ENCODE measurements around the gene OPHN1. TPM values are rescaled to one million over a fixed set of nuclear protein-coding genes. Genes with fewer than 3 reads are reported as not detected.

Gene OPHN1
- total and polyA plus RNA-seq, 12 donors: 1.2 to 9.1 (median 5.2) TPM

DNA sequence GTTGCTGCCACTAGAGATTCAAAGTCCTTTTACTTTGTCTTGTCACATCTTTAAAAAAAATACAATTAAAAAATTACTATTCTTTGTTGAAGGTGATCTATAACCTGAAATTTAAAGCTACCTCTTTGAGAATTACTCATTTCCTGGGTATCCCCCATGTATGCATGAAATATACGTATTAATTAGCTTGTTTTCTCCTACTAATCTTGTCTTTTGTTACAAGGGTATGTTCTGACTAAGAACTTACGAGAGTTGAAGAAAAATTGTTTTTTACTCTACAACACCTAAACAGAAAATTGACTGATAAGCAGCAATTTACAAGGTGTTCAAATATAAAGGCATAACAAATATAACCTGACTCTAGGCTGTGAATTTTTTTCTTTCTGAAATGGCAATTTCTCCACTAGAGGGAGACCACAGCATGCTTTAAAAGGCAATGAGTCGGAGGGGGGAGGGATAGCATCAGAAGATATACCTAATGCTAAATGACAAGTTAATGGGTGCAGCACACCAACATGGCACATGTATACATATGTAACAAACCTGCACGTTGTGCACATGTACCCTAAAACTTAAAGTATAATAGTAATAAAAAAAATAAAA, 249.6 kb downstream of the OPHN1 start:
- no peaks in the 10 kb centered on the region for H3K36me3 ChIP-seq (replicated peaks in 1 of 2)
- H3K4me1 ChIP-seq (replicated peaks in 1 of 2): peaks cover 0 to 5% of the 10 kb centered on the region in 2 donors
- TF ChIP-seq CTCF (IDR thresholded peaks at IDR 0.05): peak; percentile 23 to 55 (median 36)
- no peak for TF ChIP-seq POLR2A (IDR thresholded peaks at IDR 0.05)
- intact Hi-C loops (cut with DNase I): no loop called here
- 36 to 46% (median 40%) methylated on average over 4 of the region's 4 CpGs for WGBS, 4 donors
- H3K27me3 ChIP-seq: no peaks in the 10 kb centered on the region
- no peak overlapping the region for H3K27ac ChIP-seq
- no peaks in the 10 kb centered on the region for H3K9me3 ChIP-seq (replicated peaks in 1 of 3)
- no peak overlapping the region for H3K4me3 ChIP-seq
- peak in 1 of 7 donors; percentile 6 for DNase-seq

GRCh38 chrX:68180579-68180978, 252.7 kb downstream of the OPHN1 start:
- Histone ChIP-seq H3K27me3 (no peaks in the 10 kb centered on the region), H3K4me3 (no peak overlapping the region), H3K27ac (no peak overlapping the region), H3K9me3 (replicated peaks in 1 of 3) (no peaks in the 10 kb centered on the region), H3K36me3 (replicated peaks in 1 of 2) (no peaks in the 10 kb centered on the region), H3K4me1 (replicated peaks in 1 of 2) (no peaks in the 10 kb centered on the region)
- 61 to 85% (median 70%) methylated on average over 2 of the region's 2 CpGs for WGBS, 4 donors
- TF ChIP-seq CTCF (IDR thresholded peaks at IDR 0.05) (no peak), POLR2A (IDR thresholded peaks at IDR 0.05) (no peak)
- DNase-seq: no peak
- intact Hi-C loops (cut with DNase I): no loop called here

DNA sequence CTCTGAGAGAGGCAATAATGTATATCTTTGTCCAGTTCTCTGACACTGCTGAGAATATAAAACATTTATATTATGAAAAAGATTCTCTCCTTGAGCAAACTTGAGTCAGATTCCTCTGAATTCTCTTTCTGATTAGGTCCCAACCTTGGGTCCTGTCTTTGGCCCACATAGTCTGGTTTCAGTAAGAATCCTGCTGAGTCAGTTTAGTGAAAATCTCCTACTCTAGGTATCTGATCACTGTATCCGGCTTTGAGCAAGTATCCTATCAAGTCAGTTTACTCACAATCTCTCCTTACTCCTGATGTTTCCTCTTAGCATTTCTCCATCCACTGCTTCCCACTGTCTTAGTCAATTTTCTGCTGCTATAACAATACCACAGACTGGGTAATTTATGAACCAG, 253.9 kb downstream of the OPHN1 start:
- TF ChIP-seq POLR2A (IDR thresholded peaks at IDR 0.05) (no peak), CTCF (IDR thresholded peaks at IDR 0.05) (no peak)
- WGBS, 4 donors: 83 to 92% (median 89%) methylated on average over 1 of the region's 1 CpG

GRCh38 chrX:68177542-68177941, 255.8 kb downstream of the OPHN1 start:
- intact Hi-C loops (cut with DNase I): no loop called here
- WGBS, 4 donors: 66 to 81% (median 75%) methylated on average over 2 to 4 of the region's 4 CpGs
- DNase-seq: no peak
- no peak for TF ChIP-seq CTCF (IDR thresholded peaks at IDR 0.05)
- no peak for TF ChIP-seq POLR2A (IDR thresholded peaks at IDR 0.05)
- no peak overlapping the region for H3K4me3 ChIP-seq
- no peak overlapping the region for H3K27ac ChIP-seq
- H3K9me3 ChIP-seq (replicated peaks in 1 of 3): no peaks in the 10 kb centered on the region
- H3K36me3 ChIP-seq (replicated peaks in 1 of 2): no peaks in the 10 kb centered on the region
- no peaks in the 10 kb centered on the region for H3K27me3 ChIP-seq
- H3K4me1 ChIP-seq (replicated peaks in 1 of 2): no peaks in the 10 kb centered on the region

More for the DNA sequence above, 253.9 kb downstream of the OPHN1 start:
- no peaks in the 10 kb centered on the region for H3K36me3 ChIP-seq (replicated peaks in 1 of 2)
- DNase-seq: no peak
- no peaks in the 10 kb centered on the region for H3K9me3 ChIP-seq (replicated peaks in 1 of 3)
- intact Hi-C loops (cut with DNase I): no loop called here
- H3K4me1 ChIP-seq (replicated peaks in 1 of 2): no peaks in the 10 kb centered on the region
- no peak overlapping the region for H3K4me3 ChIP-seq
- no peak overlapping the region for H3K27ac ChIP-seq
- no peaks in the 10 kb centered on the region for H3K27me3 ChIP-seq

Measured in adrenal gland (tissue), 12 donors.